ENCODE measurements around the gene TFAP2D. TPM values are rescaled to one million over a fixed set of nuclear protein-coding genes. Genes with fewer than 3 reads are reported as not detected.
A peak's percentile ranks its signal among the peaks of the same experiment; 100 is the strongest.

Gene TFAP2D
- total and polyA plus RNA-seq, 10 of the 15 experiments (the other 5 are each of a cell fraction or from before 2014, with no cell fraction given): not detected

GRCh38 chr6:50791900-50792508 lies 78.7 kb downstream of the TFAP2D start:
- Histone ChIP-seq H4K20me1 (ENCODE audit: control insufficient read depth, insufficient read depth) (no peaks in the 10 kb centered on the region), H3K9ac (ENCODE audit: control insufficient read depth, insufficient read depth, low read length) (no peak overlapping the region), H3K4me2 (ENCODE audit: control insufficient read depth, insufficient read depth) (no peak overlapping the region), H3K36me3 (ENCODE audit: control insufficient read depth in 2 of 2, insufficient read depth in 2 of 2, low read length in 1 of 2) (no peaks in the 10 kb centered on the region), H3K4me3 (no peak overlapping the region), H3K79me2 (ENCODE audit: control insufficient read depth, insufficient read depth, low read length) (no peaks in the 10 kb centered on the region), H3K4me1 (ENCODE audit: control insufficient read depth, insufficient read depth, low read length) (no peaks in the 10 kb centered on the region), H3K27ac (ENCODE audit: control insufficient read depth, insufficient read depth) (no peak overlapping the region), H2AFZ (ENCODE audit: control insufficient read depth, low read depth, low read length) (no peak overlapping the region), H3K9me3 (replicated peaks; ENCODE audit: control insufficient read depth, insufficient read depth, low read length) (no peaks in the 10 kb centered on the region), H3K27me3 (replicated peaks in 1 of 2; ENCODE audit: control insufficient read depth in 2 of 2, insufficient read depth in 2 of 2, low read length in 1 of 2) (no peaks in the 10 kb centered on the region)
- POLR2A ChIA-PET: no interaction called here
- FAIRE-seq: peak; percentile 47
- CTCF ChIA-PET: interaction anchor here (1.0 kb wide), 1 partner anchor 135 kb away, joined by 3 read pairs; no protein-coding TSS in a partner anchor
- RAD21 ChIA-PET (ENCODE audit: unreplicated experiment): no interaction called here
- BruUV-seq (replicated peaks): no TSS peak
- peak; percentile 78 for ATAC-seq
- SMC1A ChIA-PET (ENCODE audit: uncharacterized antibody, unreplicated experiment): no interaction called here
- DNase-seq (ENCODE audit: low read depth, low spot score): no peak
- in situ Hi-C loops (cut with MboI) (loop anchor here (10.0 kb wide), 1 partner anchor 657 kb away; no protein-coding TSS in a partner anchor), intact Hi-C loops (cut with micrococcal nuclease; ENCODE audit: unreplicated experiment) (loop anchor here (1.0 to 5.0 kb wide), 2 partner anchors 136 to 665 kb away; no protein-coding TSS in a partner anchor)
- WGBS (ENCODE audit: insufficient coverage, insufficient replicate concordance, low lambda C conversion rate, missing lambda C conversion rate): 0% methylated on average over 3 of the region's 3 CpGs
- no peak for TF ChIP-seq ESRRA (IDR thresholded peaks at IDR 0.05; ENCODE audit: low read length)
- peak; percentile 72 for TF ChIP-seq RAD21 (IDR thresholded peaks at IDR 0.05; ENCODE audit: insufficient read depth, low read depth, low read length)
- no peak for TF ChIP-seq CHD2 (IDR thresholded peaks at IDR 0.05; ENCODE audit: borderline replicate concordance, low read depth, low read length)
- peak; percentile 37; the same call in 1 of the 2 replicates for TF ChIP-seq SPI1 (IDR thresholded peaks at IDR 0.05; ENCODE audit: borderline replicate concordance, insufficient read depth, low read depth, low read length)
- TF ChIP-seq ETV6 (conservative IDR thresholded peaks at IDR 0.05 in 1 of 2, IDR thresholded peaks at IDR 0.05 in 1 of 2; ENCODE audit: borderline replicate concordance in 1 of 2, low read depth in 1 of 2): no peak
- no peak for TF ChIP-seq CBX3 (IDR thresholded peaks at IDR 0.05; ENCODE audit: borderline replicate concordance, low read depth)
- TF ChIP-seq NR2F1 (conservative IDR thresholded peaks at IDR 0.05): no peak
- peak; percentile 63 to 80 (median 76) for TF ChIP-seq CTCF (IDR thresholded peaks at IDR 0.05 in 2 of 3, conservative IDR thresholded peaks at IDR 0.05 in 1 of 3; ENCODE audit: control insufficient read depth in 2 of 3, extremely low read depth in 1 of 3, insufficient read depth in 1 of 3, low read depth in 3 of 3, low read length in 3 of 3)
- peak; percentile 44; the same call in 1 of the 2 replicates for TF ChIP-seq SMC3 (IDR thresholded peaks at IDR 0.05; ENCODE audit: borderline replicate concordance, low read length)
- no peak for TF ChIP-seq CBFB (IDR thresholded peaks at IDR 0.05; ENCODE audit: low read depth)
- TF ChIP-seq PKNOX1 (IDR thresholded peaks at IDR 0.05): no peak
- no peak for TF ChIP-seq MXI1 (IDR thresholded peaks at IDR 0.05; ENCODE audit: low read depth, low read length)
- TF ChIP-seq IRF3 (IDR thresholded peaks at IDR 0.05): no peak
- TF ChIP-seq MEF2B (IDR thresholded peaks at IDR 0.05; ENCODE audit: partially characterized antibody, poor library complexity, severe bottlenecking): peak; percentile 32

Measured in GM12878 (cell line).